Measurements from ENCODE around the gene RNF212.
A peak's percentile ranks its signal among the peaks of the same experiment; 100 is the strongest.

DNA sequence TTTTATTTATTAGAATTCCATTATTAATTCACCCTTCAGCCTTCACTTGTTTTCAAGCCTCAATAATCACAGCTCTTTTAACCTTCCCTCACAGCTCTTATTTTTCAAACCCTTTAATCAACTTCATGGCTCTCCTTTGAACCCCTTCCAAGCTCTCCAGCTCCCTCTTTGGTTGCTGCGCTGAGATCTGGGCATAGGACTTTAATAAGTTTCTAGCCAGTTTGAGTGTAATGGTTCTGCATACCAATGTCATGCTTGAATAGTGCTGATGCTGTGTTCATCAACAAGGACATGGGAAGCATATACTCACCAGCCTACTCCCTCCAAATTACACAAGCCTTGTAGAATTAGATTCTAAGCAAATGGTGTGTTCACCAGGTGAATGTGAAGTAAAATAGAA, 3.5 kb upstream of the RNF212 start:
- TF ChIP-seq, protein P1, sequence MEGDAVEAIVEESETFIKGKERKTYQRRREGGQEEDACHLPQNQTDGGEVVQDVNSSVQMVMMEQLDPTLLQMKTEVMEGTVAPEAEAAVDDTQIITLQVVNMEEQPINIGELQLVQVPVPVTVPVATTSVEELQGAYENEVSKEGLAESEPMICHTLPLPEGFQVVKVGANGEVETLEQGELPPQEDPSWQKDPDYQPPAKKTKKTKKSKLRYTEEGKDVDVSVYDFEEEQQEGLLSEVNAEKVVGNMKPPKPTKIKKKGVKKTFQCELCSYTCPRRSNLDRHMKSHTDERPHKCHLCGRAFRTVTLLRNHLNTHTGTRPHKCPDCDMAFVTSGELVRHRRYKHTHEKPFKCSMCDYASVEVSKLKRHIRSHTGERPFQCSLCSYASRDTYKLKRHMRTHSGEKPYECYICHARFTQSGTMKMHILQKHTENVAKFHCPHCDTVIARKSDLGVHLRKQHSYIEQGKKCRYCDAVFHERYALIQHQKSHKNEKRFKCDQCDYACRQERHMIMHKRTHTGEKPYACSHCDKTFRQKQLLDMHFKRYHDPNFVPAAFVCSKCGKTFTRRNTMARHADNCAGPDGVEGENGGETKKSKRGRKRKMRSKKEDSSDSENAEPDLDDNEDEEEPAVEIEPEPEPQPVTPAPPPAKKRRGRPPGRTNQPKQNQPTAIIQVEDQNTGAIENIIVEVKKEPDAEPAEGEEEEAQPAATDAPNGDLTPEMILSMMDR (IDR thresholded peaks at IDR 0.05 in 2 of 3, conservative IDR thresholded peaks at IDR 0.05 in 1 of 3; ENCODE audit: insufficient read depth in 2 of 3, low read depth in 1 of 3, low read length in 3 of 3) = peak in 1 of 3 experiments; percentile 32; a peak in 2 of 6 replicates
- TF ChIP-seq, protein P2, sequence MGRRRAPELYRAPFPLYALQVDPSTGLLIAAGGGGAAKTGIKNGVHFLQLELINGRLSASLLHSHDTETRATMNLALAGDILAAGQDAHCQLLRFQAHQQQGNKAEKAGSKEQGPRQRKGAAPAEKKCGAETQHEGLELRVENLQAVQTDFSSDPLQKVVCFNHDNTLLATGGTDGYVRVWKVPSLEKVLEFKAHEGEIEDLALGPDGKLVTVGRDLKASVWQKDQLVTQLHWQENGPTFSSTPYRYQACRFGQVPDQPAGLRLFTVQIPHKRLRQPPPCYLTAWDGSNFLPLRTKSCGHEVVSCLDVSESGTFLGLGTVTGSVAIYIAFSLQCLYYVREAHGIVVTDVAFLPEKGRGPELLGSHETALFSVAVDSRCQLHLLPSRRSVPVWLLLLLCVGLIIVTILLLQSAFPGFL (CRISPR knock-in tag; IDR thresholded peaks at IDR 0.05) = no peak
- TF ChIP-seq ZNF232 (CRISPR knock-in tag; IDR thresholded peaks at IDR 0.05) (no peak), SMARCC2 (IDR thresholded peaks at IDR 0.05; ENCODE audit: low read depth) (no peak), EZH2 (IDR thresholded peaks at IDR 0.05; ENCODE audit: borderline replicate concordance, low read depth, low read length) (no peak), MECOM (CRISPR knock-in tag; IDR thresholded peaks at IDR 0.05) (no peak), EP300 (IDR thresholded peaks at IDR 0.05; ENCODE audit: low read length) (no peak), SIN3A (IDR thresholded peaks at IDR 0.05; ENCODE audit: borderline replicate concordance in 2 of 2, control insufficient read depth in 1 of 2, low read depth in 2 of 2, low read length in 2 of 2) (no peak), ZNF354B (CRISPR knock-in tag; IDR thresholded peaks at IDR 0.05) (no peak), NR3C1 (CRISPR knock-in tag; IDR thresholded peaks at IDR 0.05) (no peak)
- TF ChIP-seq, protein P3, sequence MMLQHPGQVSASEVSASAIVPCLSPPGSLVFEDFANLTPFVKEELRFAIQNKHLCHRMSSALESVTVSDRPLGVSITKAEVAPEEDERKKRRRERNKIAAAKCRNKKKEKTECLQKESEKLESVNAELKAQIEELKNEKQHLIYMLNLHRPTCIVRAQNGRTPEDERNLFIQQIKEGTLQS (IDR thresholded peaks at IDR 0.05) = no peak
- TF ChIP-seq, protein P3 (CRISPR knock-in tag; conservative IDR thresholded peaks at IDR 0.05) = no peak

All from K562 (cell line).